22Rv1 (cell line): ENCODE measurements around the gene HCK.

ENCODE experiments used
- ZFX ChIP-seq: fragments of 450-650 bp; IDR thresholded peaks from 2 replicates; pipeline ENCODE4 v1.6.1; 2017; ENCODE audit warnings: antibody characterized with exemption, borderline replicate concordance
- TF ChIP-seq, protein P1 (sequence below): fragments of 450-650 bp; IDR thresholded peaks from 2 replicates; pipeline ENCODE4 v1.5.1; 2017; ENCODE audit warnings: mild to moderate bottlenecking

DNA sequence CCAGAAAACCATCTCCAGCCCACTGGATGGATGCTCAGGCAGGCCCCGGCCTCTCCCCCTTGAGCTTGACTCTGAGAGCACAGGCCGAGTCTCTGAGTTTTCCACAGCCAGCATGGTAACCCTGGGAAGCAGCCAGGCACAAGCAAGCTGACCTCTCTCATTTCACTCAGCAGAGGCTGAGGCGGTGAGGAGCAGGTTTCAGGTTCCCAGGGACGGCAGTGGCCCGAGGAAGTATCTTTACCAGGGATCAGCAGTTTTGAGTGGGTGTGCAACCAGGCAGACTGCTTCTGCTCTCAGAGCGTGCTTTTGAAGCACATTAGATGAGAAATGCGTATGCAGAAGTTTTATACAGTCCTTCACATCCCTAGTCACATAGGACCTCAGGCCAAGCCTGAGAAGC, 12.6 kb downstream of the HCK start:
- TF ChIP-seq, protein P1, sequence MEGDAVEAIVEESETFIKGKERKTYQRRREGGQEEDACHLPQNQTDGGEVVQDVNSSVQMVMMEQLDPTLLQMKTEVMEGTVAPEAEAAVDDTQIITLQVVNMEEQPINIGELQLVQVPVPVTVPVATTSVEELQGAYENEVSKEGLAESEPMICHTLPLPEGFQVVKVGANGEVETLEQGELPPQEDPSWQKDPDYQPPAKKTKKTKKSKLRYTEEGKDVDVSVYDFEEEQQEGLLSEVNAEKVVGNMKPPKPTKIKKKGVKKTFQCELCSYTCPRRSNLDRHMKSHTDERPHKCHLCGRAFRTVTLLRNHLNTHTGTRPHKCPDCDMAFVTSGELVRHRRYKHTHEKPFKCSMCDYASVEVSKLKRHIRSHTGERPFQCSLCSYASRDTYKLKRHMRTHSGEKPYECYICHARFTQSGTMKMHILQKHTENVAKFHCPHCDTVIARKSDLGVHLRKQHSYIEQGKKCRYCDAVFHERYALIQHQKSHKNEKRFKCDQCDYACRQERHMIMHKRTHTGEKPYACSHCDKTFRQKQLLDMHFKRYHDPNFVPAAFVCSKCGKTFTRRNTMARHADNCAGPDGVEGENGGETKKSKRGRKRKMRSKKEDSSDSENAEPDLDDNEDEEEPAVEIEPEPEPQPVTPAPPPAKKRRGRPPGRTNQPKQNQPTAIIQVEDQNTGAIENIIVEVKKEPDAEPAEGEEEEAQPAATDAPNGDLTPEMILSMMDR: no peak
- no peak for TF ChIP-seq ZFX
